Smooth muscle cell of the brain vasculature (primary cell): ENCODE measurements around the gene IL1RAPL2.
"Not testable (repeated sequence)": the region's sequence is repeated elsewhere in the genome, so short reads cannot be mapped to it uniquely, and the experiment has no call there.

Experiments
- DNase-seq: peaks from one replicate; pipeline ENCODE4 v3.0.0-alpha.2; 2012; ENCODE audit warnings: low read depth, low spot score

Gene IL1RAPL2

DNA sequence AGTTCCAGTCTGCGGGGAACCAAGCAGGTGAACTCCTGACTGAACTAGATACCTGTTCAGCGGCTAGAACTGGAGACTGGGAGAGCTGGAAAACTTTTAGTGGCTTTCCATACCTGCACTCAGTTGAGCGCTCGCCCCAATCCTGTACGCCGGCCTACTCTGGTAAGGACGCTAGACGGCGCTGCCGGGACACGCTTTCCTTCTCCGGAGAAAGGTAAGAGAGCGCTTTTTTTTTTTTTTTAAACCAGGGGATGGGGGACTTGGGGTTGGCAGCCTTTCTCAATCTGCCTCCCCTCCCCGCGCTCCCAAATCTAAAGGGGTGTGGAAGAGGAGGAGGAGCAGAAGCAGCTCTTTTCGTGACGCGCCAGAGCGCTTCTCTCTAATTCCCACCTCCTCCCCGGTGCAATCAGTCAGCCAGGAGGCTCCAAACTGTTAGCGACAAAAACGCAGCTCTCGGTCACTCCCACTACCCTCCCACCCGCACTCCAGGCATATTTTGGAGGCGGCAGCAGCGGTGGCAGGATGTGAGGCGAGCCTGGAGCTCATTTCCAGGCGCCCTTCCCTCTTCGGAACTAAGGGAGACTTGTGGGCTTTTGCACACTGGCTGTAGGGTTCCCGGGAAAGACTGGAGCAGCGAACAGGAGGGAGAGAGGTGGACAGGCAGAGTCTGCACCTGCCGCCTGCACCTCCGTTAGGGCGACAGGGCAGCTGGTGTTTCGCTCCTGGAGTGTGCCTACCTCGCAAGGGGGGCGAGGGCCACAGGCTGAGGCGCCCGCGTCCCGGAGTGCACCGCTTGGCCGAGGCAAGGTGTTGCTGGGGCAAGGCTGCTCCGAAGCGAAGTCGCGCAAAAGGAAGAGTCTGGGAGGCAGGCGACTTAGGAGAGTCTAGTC lies at the start of gene IL1RAPL2:
TSS of gene IL1RAPL2 (plus strand) at position 409 of the 890 bp plus-strand sequence.
- no peak for DNase-seq

DNA sequence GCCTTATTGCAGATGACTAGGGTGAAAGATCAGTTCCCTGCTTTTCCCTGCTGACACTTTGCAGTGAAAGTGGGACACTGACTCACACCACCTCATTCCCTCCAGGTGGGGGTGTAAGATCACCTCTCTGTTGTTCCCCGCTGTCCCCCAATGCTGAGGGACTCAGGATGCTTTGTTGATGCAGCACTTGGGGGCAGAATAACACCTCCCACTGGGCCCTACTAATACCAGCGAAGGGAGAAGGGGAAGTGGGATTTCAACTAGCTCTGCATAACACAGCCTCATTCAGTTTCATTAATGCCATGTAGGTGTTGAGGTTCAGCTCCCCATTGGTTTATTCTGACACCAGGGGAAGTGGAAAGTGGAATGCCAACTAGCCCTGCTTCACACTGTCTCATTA lies 43.6 kb upstream of the IL1RAPL2 start:
- DNase-seq: no peak

DNA sequence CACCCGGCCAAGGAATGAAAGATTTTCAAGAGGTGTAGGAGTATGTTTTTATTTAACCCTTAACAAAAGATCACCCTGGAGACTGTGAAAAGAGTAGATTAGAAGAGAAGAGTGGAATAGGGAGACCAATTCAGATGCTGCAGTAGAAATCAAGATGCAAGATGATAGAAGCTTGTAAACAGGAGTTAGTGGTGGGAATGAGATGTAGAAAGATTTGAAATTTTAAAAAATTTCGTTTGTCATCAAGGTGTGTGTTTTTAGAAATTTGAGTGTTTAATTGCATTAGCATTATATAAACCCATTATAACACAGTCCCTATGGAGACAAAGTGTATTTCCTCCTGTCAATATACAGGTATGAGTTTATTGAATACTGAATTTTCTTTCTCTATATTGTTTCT lies 42.1 kb upstream of the IL1RAPL2 start:
- DNase-seq: no peak

DNA sequence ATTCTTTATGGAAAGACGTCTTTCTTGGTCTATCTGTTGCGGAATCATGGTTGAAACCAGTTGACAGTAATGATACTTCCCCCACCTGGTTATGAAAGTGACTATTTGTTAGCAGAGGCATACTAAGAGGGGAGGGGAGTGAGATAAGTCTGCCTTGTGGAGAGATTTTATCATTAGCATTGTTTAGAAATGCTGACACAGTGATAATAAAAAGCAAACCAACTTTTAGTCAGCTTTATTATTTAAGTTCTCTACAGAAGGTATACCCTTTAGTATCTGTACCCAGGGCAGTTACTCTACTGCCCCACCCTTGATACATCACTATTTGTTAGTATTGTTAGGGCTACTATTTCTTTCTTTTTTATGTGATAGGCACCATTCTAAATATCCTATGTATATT lies 26.9 kb upstream of the IL1RAPL2 start:
- no peak for DNase-seq

DNA sequence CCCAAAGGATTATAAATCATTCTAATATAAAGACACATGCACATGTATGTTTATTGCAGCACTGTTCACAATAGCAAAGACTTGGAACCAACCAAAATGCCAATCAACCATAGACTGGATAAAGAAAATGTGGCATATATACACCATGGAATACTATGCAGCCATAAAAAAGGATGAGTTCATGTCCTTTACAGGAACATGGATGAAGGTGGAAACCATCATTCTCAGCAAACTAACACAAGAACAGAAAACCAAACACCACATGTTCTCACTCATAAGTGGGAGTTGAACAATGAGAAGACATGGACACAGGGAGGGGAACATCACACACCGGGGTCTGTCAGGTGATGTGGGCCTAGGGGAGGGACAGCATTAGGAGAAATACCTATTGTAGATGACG lies 23.6 kb upstream of the IL1RAPL2 start:
- DNase-seq: not testable (repeated sequence)

DNA sequence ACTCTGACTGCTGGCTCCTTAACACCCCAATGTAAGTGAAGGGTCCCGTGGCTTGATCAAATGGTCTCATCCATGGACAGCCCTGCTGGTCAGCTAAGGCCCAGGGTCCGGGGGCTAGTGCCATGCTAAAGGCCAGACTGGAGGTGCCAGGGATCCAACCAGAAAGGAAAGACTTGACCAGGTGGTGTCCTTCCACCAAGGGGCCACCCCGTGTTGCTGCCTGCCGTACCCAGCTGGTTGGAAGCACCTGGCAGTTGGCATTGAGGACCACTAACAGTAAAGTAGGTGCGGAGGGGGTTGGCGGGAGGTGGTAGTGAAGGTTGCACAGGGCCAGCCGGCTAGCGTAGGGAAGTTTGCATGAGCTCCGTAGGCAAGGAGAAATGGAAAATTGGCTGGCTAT lies 1.7 kb upstream of the IL1RAPL2 start:
- no peak for DNase-seq

DNA sequence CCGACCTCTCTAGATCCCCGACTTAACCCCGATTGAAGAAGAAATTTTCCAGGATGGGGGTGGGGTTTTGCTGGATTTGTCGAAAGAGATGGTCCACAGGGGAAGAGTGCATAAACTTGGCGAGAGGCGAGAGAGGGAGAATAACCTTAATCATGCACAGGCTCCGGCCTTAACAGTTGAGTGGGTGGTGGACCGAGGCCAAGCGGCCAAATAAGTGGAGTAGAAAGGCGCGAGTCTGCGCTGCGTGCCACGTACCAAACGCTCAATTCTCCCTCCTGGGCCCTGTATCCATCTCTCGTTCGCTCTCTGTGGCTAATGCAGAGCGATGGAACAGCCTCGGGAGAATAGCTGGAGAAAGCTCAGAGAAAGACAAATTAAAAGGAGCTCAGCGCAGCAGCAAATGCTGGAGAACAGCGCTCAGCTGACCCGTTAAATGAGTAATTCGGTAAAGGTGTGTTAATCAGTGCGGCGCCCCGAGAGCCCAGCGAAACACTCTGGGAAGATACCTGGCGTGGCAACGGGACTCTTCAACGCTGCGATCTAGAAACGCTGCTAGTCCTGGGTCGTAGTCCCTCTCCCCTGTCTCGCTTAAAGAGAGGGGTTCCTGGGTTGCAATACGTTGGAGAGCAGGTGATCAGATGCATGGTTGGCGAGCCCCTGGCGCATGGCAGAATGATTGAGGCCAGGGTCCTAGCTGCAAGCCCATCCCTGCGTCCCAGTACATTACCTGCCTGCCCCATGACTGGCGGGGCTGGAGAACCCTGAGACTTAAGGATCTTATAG lies 887 bp upstream of the IL1RAPL2 start:
- no peak for DNase-seq

DNA sequence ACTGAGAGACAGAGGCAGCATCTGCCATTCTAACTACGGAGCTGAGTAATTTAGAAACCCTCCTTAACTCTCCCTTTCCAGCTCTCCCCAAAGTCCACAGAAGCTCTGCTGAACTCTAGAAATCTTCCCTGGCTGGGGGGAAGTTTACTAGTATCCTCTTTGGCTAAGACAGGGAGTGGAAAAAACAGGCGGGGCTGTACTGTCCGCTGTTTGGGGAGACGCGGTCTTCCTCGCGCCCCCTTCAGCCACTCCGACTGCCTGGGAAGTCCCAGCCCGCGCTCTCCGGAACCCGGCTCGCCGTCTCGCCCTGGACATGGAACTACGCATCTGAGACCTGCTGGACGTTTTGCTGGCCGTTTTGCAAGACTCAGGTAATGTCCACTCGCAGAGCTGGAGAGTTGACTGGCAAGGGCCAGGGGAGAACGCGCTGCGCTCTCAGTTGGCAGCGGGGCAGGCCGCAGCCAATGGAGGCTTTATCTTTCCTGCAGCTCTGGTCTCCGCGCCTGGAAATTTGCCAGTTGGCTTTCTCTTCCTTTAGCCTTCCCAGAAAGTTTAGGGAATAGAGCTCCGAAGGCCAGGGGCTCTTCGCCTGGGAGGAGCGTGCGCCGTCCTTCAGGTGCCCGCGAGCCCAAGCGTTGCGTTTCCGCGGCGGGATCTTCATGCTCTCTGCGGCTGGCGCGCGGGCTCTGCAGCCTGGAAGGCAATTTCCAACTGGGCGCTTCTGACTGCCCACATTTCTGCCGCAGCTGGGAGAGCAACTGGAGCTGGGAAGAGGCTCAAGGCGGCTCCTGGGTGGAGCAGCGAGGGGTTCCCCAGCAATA lies 892 bp downstream of the IL1RAPL2 start:
- DNase-seq: no peak

DNA sequence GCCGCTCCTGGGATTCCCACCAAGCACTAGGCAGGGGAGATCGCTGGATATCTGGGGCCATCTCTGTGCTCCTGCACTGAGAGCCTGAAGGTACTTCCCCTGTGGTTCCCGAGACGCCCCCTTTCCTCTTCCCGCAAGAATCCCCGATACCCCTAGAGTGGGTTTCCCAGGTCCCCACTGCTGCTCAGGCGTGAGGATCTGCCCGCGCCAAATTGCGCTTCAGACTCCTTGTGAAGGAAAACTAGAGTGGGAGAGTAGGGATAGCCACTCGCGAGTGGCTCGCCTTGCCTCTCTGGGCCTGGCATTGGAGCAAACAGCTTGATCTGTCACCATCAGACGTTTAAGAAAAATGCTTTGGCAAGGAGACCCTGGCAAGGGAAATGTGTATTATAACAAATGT lies 1.5 kb downstream of the IL1RAPL2 start:
- DNase-seq: no peak

DNA sequence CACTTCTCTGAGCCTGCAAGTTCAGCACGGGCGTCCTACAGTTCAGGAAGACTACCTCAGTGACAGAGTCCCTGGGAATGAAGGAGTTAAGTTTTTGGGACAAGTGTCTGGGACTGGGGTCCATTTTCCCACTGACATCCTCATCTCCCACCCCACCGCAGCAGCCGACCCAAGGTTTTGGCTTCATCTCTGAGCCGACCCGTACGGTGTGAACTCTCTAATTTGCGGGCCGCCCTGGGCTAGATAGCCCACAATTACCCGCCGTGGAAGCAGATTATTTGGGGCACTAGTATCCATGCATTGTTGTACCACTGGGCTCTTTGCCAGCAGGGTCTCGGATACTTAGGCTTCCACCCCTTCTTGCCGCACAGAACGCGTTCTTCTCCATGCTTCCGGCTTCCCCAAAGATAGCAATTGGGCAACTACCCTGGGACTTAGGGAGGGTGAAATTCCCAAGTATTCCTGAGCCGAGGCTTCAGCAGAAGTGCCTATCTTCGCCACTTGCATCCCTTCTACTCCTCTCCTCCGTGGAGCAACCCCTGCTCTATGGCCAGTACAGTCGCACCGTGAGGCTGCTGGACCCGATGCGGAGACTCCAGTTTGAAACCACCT lies 2.4 kb downstream of the IL1RAPL2 start:
- no peak for DNase-seq

DNA sequence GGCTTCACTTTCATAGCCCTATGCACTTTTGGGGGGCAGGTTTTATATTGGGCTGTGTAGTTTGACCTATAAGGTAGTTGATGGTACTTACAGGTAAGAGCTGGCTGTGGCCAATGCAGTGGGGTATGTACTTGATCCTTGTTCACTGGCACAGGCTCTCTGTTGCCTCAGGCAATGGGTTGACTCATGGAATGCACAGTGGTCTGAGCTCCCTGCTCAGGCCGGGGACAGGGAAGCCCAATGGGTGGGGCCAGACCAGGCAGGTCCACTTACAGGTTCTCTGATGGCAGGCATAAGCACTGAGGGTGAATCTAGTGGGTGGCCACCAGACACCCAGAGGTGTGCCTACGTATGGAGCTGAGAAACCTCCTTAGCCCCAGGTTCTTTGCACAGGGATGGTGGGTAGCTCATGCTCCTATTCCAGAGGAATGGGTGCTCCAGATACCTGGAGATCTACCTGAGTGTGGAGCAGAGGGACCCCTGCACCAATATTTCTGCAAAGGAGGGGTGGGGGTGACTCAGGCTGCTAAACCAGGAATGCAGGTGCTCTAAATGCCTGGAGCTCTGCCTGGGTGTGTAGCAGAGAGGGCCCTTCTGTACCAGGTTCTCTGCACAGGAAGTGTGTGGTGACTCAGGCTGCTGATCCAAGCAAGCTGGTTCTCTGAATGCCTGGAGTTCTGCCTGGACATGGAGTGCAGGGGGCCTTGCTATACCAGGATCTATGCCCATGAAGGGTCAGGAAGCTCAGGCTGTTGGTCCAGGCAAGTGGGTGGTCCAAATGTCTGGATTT lies 52.3 kb downstream of the IL1RAPL2 start:
- DNase-seq: no peak

DNA sequence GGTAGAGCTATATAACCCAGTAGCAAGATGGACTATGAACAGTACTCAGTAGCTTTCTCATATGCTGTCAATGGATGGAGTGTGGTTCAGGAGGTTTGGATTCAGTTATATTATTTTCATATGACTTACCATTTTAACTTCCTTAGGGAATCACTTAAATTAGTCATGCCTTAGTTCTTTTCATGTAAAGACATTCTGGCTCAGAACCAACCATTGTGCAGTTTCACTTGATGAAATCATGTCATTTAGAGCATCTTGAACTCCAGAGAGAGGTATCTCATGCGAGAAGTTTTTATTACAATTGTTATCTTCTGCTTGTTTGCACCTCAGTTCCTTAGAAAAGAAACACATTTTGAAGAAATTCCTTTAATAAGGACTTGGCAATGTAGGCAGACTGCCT lies 55.8 kb downstream of the IL1RAPL2 start:
- DNase-seq: no peak

DNA sequence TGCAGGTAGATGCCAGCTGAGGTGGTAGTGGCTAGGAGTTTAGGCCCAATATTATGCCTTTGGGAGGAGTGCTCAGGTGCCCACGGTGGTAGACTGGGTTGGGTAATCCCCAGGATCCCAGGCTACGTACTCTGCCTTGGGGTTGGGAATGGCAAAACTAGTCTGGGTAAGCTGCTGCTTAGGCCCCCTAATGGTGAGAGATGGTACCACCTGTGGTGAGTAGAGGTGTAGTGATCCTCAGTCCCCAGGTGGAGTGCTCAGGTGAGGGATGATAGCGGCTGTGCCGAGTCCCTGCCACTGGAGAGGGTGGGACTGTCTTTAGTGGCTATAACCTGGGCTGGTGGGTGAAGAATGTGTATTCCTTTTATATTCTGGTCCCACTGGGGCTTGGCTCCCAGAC lies 75.2 kb downstream of the IL1RAPL2 start:
- DNase-seq: no peak

DNA sequence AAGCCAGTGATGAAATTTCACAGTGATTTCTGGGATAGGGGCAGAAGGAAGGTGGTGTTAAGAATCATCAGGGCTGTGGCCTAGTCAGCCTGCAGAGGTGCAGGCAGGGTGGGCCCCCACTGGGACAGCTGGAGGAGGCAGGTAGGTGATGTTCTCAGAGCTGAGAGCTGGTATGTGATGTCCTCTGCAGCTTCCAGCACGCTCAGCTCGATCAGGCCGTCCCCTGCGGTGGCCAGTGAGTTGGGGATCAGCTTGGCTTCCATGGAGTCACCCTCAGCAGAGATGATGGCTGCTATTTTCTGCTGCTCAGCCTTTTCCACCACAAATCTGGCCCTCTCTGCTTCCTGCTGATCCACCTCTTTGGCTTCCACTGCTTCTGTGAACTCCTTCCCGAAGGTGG lies 81.1 kb downstream of the IL1RAPL2 start:
- no peak for DNase-seq

DNA sequence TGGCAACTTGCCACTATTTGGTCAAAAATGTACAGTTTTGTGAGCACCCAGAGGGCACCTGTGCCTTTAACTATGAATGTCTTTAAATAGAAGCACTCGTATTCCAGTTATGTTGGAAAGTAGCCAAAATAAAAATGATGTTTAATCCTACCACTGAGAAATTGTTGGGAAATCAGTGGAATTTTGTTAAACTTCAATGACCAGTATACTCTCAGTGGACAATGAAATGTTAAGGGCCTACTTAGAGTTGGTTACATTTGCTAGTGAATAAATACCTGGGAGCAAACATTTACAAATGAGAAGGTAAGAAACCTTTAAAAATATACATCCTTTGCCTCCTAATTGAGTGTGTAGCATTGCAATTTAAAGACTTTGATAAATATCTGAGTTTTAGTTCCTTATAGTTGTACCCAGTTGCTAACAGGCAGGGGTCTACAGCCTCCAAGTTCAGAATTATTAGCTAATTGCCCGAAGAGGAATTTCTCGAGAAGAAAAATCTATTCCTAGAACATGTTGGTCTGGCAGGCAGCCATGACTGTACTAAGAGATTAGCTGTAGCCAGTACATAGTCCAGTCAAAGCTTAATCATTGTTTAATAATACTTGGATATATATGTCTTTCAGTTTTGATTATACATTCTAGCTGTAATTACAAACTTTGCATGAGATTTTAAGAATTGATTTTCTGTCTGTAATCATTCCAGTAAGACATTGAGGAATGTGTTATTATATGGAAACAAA lies 93.2 kb downstream of the IL1RAPL2 start:
- no peak for DNase-seq

DNA sequence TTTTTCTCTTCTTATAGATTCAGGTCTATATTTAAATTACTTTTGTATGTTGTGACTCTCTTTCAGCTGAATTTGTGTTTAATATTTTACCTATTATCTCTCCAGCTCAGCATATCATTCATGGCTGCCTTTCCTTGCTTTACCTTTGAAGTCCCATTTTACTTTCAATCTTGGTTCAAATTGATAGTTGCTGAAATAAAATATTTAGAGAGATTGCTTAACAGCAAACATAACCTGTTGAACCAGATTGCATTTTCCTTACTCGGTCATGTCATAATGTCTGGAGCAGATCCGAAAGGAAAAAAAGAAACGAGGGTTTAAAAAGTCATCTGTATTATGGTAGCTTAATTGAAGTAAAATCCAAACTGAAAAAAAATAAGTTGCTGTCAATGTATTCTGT lies 94.1 kb downstream of the IL1RAPL2 start:
- DNase-seq: no peak

DNA sequence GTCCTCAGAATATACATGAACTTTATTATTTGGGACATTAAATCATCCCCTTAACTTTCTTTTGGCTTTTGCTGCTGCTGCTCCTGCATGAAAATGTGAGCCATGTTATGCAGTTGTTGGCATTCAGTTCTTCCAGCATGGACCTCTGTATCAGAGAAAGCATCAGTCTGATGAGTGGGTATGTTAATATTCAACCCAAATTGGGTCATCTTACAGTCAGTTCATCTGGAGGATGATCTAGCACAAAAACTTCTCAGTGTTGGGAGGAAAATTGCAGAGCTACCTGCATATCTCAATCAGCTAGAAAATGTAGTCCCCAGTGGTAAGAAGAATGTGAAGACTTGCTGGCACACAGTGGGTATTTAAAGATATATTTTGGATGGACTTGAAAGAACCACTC lies 96.7 kb downstream of the IL1RAPL2 start:
- DNase-seq: no peak

DNA sequence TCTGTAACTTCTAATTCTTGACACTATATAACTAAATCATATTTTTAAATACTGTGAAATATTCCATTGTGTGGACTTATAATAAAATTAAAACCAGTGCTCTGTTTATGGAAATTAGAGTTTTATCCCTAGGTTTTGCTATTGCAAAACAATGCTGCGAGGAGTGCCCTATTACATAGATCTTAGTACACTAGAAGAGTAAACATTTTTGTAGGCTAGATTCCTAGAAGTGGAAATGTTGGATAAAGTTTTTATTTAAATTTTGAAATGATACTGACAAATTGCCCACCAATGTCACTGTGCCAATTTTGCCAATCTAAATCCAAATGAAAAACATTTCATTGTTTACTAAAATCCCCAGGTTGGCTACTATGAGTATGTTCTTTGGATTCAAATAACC lies 99.7 kb downstream of the IL1RAPL2 start:
- no peak for DNase-seq

DNA sequence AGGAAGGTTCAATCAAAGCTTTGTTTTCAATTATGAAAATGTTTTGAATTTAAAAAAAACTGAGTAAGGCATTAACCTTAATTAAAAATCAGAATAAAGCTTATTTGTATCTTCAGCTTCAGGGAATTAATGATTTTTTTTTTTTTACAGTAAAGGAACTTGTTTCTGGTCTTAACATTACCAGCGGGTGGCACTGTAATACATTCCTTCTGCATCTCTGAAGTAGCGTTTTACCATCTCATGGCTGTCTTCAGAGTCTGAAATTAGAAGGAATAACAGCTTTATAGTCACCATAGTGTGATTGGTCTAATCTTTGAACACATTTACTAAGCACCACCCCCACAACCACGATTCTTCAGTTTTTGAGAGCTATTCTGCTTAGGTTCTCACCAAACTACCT lies 102.6 kb downstream of the IL1RAPL2 start:
- DNase-seq: no peak

DNA sequence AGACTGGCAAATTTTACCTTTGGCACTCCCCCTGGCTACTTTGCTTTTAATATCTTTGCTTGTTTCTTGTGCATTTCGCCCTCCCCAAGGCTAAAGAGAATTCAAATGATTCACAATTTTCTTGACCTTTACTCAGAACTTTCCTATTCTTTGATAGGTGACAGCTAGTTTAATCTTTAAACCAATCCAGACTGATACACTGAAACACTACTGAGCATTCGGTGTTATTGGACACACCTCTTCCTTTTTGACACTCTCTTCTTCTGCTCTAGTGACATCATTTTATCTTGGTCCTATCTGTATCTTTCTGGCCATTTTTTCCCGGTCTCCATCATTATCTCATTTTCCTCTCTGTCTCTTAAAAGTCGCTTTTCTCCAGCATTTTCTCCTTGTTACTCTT lies 103.1 kb downstream of the IL1RAPL2 start:
- no peak for DNase-seq
